ENCODE measurements around the gene SIKE1. TPM values are rescaled to one million over a fixed set of nuclear protein-coding genes. Genes with fewer than 3 reads are reported as not detected.
"Not testable (repeated sequence)": the region's sequence is repeated elsewhere in the genome, so short reads cannot be mapped to it uniquely, and the experiment has no call there.

The SIKE1 gene
- total RNA-seq, 4 donors from 2014 or later, result 19.8 to 58.1 (median 44.0) TPM

DNA sequence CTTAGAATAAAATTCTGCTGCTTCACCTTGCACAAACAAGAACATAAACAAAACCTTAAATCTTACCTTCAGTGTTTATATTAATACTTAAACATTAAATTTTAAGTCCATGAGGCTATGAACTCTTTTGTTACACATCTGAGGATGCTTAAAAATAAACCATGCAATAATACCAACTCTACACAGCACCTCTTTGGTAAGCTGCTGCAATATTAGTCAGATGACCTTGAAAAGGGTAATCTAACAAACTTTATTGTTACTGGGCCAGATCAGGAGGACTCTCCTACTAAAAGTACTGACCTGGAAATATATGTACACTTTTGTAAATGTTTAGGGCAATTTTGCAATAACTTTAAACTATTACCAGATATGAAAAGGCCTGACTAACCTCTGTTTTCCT lies 763 bp downstream of the SIKE1 start:
- Histone ChIP-seq H3K9me3 (no peaks in the 10 kb centered on the region), H3K27me3 (no peaks in the 10 kb centered on the region), H3K4me1 (peaks cover 0 to 23% (median 0%) of the 10 kb centered on the region in 4 donors), H3K36me3 (peaks cover 0 to 38% (median 0%) of the 10 kb centered on the region in 3 donors), H3K27ac (peak overlapping the region in 3 of 4 donors; percentile 91 to 92 (median 91)), H3K4me3 (peak overlapping the region; percentile 61 to 91 (median 86))
- TF ChIP-seq POLR2A (IDR thresholded peaks at IDR 0.05) (no peak), EP300 (IDR thresholded peaks at IDR 0.05) (no peak)
- TF ChIP-seq, protein P1, sequence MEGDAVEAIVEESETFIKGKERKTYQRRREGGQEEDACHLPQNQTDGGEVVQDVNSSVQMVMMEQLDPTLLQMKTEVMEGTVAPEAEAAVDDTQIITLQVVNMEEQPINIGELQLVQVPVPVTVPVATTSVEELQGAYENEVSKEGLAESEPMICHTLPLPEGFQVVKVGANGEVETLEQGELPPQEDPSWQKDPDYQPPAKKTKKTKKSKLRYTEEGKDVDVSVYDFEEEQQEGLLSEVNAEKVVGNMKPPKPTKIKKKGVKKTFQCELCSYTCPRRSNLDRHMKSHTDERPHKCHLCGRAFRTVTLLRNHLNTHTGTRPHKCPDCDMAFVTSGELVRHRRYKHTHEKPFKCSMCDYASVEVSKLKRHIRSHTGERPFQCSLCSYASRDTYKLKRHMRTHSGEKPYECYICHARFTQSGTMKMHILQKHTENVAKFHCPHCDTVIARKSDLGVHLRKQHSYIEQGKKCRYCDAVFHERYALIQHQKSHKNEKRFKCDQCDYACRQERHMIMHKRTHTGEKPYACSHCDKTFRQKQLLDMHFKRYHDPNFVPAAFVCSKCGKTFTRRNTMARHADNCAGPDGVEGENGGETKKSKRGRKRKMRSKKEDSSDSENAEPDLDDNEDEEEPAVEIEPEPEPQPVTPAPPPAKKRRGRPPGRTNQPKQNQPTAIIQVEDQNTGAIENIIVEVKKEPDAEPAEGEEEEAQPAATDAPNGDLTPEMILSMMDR (IDR thresholded peaks at IDR 0.05), result no peak
- DNase-seq (ENCODE audit: low spot score in 2 of 2), result no peak

DNA sequence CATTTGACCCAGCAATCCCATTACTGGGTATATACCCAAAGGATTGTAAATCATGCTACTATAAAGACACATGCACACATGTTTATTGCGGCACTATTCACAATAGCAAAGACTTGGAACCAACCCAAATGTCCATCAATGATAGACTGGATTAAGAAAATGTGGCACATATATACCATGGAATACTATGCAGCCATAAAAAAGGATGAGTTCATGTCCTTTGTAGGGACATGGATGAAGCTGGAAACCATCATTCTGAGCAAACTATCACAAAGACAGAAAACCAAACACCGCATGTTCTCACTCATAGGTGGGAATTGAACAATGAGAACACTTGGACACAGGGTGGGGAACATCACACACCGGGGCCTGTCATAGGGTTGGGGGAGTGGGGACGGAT lies 3.8 kb downstream of the SIKE1 start:
- not testable (repeated sequence) for H3K4me3 ChIP-seq; H3K9me3 ChIP-seq; H3K27ac ChIP-seq; DNase-seq (ENCODE audit: low spot score in 2 of 2); H3K27me3 ChIP-seq
- Histone ChIP-seq H3K4me1 (peaks cover 0 to 23% (median 0%) of the 10 kb centered on the region in 4 donors), H3K36me3 (peaks cover 0 to 68% (median 0%) of the 10 kb centered on the region in 3 donors)
- WGBS, 2 donors, result 94 to 97% methylated on average over 4 of the region's 4 CpGs

DNA sequence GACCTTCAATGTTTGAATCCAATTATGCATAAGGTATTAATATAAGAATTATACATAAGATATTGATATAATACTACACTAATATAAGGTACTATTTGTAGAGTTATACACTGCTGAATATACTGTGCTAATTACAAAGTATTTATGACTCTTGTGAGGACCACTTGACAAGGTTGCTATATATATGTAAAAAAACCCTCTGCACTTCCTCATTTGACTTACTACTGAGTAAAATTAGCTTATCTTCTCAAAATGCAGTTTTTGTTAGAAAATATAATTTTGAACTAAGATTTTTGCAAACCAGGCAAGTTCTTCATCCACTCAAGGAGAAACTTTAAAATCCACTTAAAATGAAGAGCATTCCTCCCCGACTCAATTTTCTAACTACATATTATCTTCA lies 8.5 kb downstream of the SIKE1 start:
- 87 to 95% methylated on average over 1 of the region's 1 CpG for WGBS, 2 donors
- DNase-seq (ENCODE audit: low spot score in 2 of 2), result no peak
- TF ChIP-seq, protein P1 (IDR thresholded peaks at IDR 0.05), result no peak
- TF ChIP-seq EP300 (IDR thresholded peaks at IDR 0.05) (no peak), POLR2A (IDR thresholded peaks at IDR 0.05) (no peak)
- no peaks in the 10 kb centered on the region for H3K27me3 ChIP-seq
- no peak overlapping the region for H3K4me3 ChIP-seq
- no peaks in the 10 kb centered on the region for H3K4me1 ChIP-seq
- H3K9me3 ChIP-seq, result no peaks in the 10 kb centered on the region
- no peak overlapping the region for H3K27ac ChIP-seq
- peaks cover 0 to 78% (median 0%) of the 10 kb centered on the region in 3 donors for H3K36me3 ChIP-seq

DNA sequence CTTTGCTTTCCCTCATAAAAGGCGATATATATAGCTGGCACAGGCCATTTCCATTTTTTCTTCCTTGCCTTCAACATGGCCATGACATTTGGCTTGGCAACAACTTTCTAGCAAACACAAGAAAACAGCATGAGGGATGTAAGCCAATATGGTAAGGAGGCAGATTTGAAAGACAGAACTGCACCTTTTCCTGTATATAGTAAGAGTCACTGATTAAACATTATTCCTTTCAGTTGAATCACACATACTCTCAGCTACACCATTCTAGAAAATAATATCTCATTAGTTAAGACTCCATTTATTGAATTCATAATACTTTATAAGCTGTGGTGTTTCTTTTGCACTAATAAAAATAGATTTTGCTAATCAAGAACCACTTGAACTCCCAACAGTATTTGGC lies 9.5 kb downstream of the SIKE1 start:
- Histone ChIP-seq H3K4me1 (no peaks in the 10 kb centered on the region), H3K27ac (no peak overlapping the region), H3K9me3 (no peaks in the 10 kb centered on the region), H3K4me3 (no peak overlapping the region), H3K27me3 (no peaks in the 10 kb centered on the region), H3K36me3 (peaks cover 0 to 72% (median 0%) of the 10 kb centered on the region in 3 donors)
- WGBS, 2 donors, result 86 to 91% methylated on average over 1 of the region's 1 CpG
- TF ChIP-seq, protein P1 (IDR thresholded peaks at IDR 0.05), result no peak
- TF ChIP-seq POLR2A (IDR thresholded peaks at IDR 0.05) (no peak), EP300 (IDR thresholded peaks at IDR 0.05) (no peak)
- no peak for DNase-seq (ENCODE audit: low spot score in 2 of 2)

DNA sequence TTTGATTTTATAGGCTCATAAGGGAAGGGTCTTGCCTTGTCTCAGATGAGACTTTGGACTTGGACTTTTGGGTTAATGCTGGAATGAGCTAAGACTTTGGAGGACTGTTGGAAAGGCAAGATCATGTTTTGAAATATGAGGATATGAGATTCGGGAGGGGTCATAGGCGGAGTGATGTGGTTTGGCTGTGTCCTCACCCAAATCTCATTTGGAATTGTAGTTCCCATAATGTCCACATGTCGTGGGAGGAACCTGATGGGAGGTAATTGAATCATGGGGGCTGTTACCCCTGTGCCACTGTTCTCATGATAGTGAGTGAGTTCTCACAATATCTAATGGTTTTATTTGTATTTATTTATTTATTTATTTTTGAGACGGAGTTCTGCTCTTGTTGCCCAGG lies 15.8 kb downstream of the SIKE1 start:
- Histone ChIP-seq H3K36me3 (peaks cover 0 to 10% (median 0%) of the 10 kb centered on the region in 3 donors), H3K4me3 (no peak overlapping the region), H3K27ac (no peak overlapping the region), H3K27me3 (no peaks in the 10 kb centered on the region), H3K4me1 (no peaks in the 10 kb centered on the region), H3K9me3 (no peaks in the 10 kb centered on the region)
- no peak for DNase-seq (ENCODE audit: low spot score in 2 of 2)
- 83 to 85% methylated on average over 4 of the region's 4 CpGs for WGBS, 2 donors
- TF ChIP-seq EP300 (IDR thresholded peaks at IDR 0.05) (no peak), POLR2A (IDR thresholded peaks at IDR 0.05) (no peak)
- TF ChIP-seq, protein P1 (IDR thresholded peaks at IDR 0.05), result no peak
